Erythroblast (primary cell): ENCODE measurements around the gene DIPK1B.

Experiments
- GATA1 ChIP-seq: IDR thresholded peaks from 2 replicates; pipeline ENCODE4 v1.6.1; 2011; ENCODE audit warnings: low read depth, mild to moderate bottlenecking, control low read depth, low read length, moderate library complexity
- POLR2A ChIP-seq: IDR thresholded peaks from 2 replicates; pipeline ENCODE4 v1.6.1; 2011; ENCODE audit warnings: mild to moderate bottlenecking, low read length

GRCh38 chr9:136763649-136764035 is 51.3 kb downstream of the DIPK1B start:
- TF ChIP-seq POLR2A (no peak), GATA1 (no peak)
